ENCODE measurements around the gene CFAP65.

The CFAP65 gene

DNA sequence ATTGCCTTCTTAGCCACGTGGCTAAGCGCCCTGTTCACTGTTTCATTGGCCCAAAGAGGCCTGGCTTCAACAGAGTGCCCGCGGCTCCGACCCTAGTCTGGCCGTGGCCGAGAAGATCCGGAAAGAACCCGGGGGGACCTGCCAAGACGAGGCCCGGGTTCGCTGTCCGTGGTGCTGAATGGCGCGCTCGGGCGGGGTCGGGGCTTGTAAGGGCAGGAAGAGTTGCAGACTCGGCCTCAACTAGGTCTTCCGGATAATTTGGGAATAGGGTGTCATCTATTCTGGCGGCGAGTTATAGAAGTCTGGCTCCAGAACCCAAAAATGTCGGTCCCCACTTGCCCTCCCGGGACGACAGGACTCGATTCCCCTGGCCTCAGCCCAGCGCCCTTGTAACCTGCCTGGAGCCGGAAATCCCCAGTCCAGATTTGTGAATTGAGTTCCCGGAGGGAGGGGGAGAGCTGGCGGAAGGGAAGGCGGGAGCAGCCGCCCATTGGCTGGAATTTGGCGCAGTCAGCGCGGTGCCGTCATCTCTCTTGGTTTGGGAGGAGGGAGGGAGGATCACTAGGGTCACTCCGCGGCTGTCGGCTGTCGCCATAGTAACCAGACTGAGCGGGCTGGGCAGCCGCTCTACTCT is 78.3 kb downstream of the CFAP65 start:
- peak; percentile 43 for DNase-seq (ENCODE audit: low spot score)

DNA sequence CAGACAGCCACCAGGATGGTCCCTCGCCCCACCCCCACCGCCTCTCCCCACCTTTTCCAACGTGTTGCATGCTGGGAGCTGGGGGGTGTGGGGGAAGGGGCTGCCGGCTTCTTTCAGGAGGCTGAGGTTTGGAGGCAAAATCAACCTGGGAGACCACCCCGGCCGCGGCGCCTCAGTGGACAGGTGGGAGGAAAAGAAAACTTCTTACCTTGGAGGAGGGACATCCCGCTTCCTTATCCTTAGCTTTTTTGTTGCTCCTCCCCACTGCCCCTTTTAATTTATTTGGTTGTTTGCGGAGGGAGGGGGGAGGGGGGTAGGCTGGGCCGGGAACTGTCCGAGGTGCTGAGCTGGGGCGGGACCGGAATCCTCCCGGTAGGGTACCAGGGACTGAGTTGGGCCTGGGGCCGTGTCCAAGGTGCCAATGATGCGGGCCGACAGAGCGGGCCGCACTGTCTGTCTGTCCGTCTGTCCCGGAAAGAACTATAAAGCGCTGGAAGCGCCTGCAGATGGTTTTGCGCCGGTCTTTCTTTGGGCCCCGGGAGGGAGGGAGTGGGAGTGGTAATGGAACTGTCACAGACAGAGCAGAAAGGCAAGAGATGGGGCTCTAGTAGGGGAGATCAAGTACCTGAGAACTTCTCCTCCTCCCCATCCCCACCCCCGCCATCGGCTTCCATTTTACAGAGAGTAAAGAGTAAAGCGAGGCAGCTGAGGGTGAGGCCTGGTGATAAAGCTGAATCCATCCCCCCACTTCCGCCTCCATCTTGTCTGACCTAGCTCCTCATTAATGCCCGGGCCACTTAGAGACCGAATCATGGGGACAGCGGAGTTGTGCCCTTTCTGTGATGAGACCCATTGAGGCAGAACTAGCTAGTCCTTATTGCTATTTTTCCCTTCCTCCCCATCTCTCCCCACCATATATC is 79.4 kb downstream of the CFAP65 start:
- DNase-seq (ENCODE audit: low spot score) = no peak

DNA sequence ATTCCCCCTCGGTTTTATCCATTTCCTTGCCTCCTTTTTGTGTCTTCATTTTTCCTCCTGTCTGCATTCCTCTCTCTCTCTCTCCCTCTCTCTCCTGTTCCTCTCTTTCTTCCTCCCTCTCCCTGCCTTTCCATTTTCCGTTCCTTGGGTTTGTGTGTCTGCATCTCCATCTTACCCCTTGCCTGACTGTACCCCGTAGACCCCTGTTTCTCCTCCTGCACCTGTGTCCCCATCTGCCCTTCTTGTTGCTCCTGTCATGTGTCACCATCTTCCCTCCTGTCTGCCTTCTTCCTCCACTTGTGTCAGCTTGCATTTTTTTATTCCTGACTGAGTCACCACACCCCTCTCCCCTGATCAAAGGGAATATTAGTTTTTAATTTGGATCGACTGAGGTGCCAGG is 80.1 kb downstream of the CFAP65 start:
- DNase-seq (ENCODE audit: low spot score) = no peak

GRCh38 chr2:218960309-218961165 is 80.8 kb downstream of the CFAP65 start:
- DNase-seq (ENCODE audit: low spot score) = no peak

GRCh38 chr2:218959761-218960308 is 81.5 kb downstream of the CFAP65 start:
- no peak for DNase-seq (ENCODE audit: low spot score)

DNA sequence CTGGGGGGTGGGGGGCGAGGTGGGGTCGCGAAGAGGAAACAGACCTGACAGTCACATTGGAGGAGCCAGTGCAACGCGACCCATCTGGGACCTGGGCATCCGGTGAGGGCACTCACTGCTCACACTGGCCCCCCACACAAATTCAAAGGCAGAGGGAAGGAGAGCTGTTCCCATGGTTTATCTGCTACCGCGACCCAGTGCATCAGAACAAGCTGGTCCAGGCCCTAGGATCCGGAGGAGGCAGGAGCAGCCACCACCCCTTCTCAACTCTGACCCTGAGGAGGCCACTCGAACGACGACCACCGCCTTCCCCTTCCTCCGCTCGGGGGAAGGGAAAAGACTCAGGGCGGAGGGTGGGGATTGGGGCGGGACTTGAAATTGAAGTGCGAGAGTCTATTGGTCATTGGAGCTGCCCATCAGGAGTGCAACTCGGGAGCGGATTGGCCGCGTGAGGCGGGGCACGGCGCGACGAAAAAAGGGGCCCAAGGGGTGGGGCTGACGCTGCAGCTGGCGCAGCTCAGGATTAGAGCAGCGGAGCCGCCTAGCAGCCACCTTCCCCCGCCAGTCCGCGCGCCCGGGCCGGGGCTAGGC is 82.1 kb downstream of the CFAP65 start, which contains the start of gene CDK5R2:
Gene CDK5R2 (plus strand): TSS at position 526 of the 591 bp plus-strand sequence. CDS start 155 bp downstream, outside the sequence.
- peak; percentile 59 for DNase-seq (ENCODE audit: low spot score)

DNA sequence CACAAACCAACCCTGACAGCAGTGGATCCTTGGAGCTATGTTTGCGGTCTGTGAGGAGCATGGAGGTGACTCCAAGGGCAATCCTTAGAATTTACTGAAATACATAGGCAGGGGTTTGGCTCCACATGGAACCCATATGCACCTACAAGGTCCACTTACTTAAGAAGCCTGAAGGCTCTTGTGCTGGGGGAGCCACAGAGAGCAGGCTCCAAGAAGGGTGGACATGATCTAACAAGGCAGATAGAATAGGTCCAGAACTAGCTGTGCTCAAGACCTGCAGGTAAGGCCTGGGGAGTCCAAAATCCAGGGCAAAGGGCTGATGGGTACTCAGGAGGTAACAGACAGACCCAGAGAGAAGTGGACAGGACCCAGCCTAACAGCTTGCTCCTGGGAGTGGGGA is 83.0 kb downstream of the CFAP65 start:
- DNase-seq (ENCODE audit: low spot score) = no peak

GRCh38 chr2:218957671-218958070 is 83.6 kb downstream of the CFAP65 start:
- DNase-seq (ENCODE audit: low spot score) = no peak

GRCh38 chr2:218956039-218956438 is 85.3 kb downstream of the CFAP65 start:
- DNase-seq (ENCODE audit: low spot score) = no peak

GRCh38 chr2:218954541-218955300 is 86.6 kb downstream of the CFAP65 start:
- no peak for DNase-seq (ENCODE audit: low spot score)

- no peak for DNase-seq (ENCODE audit: low spot score)
Observed at GRCh38 chr2:218953366-218953954, 87.9 kb downstream of the CFAP65 start.

All from globus pallidus (tissue), 1 donor.